C4-2B (cell line): Measurements from ENCODE around the gene LRR1.

Experiments used
- H3K27ac ChIP-seq: fragments of 450-650 bp; 2 replicates; pipeline ENCODE4 v1.5.1; 2017
- CTCF ChIP-seq: fragments of 450-650 bp; conservative IDR thresholded peaks from 2 replicates; pipeline ENCODE4 v1.5.1; 2017; ENCODE audit warnings: mild to moderate bottlenecking
- ZFX ChIP-seq: fragments of 450-650 bp; IDR thresholded peaks from 2 replicates; pipeline ENCODE4 v1.6.1; 2017

The LRR1 gene

GRCh38 chr14:49593016-49593415 is 5.7 kb upstream of the LRR1 start:
- no peak overlapping the region for H3K27ac ChIP-seq
- TF ChIP-seq CTCF, result no peak

GRCh38 chr14:49594347-49595091 is 4.2 kb upstream of the LRR1 start:
- no peak for TF ChIP-seq ZFX
- TF ChIP-seq CTCF, result no peak
- no peak overlapping the region for H3K27ac ChIP-seq

GRCh38 chr14:49598189-49598484 is 603 bp upstream of the LRR1 start:
- H3K27ac ChIP-seq, result peak overlapping the region; percentile 93
- TF ChIP-seq ZFX (peak; percentile 44; the same call in 1 of the 2 replicates), CTCF (no peak)

DNA sequence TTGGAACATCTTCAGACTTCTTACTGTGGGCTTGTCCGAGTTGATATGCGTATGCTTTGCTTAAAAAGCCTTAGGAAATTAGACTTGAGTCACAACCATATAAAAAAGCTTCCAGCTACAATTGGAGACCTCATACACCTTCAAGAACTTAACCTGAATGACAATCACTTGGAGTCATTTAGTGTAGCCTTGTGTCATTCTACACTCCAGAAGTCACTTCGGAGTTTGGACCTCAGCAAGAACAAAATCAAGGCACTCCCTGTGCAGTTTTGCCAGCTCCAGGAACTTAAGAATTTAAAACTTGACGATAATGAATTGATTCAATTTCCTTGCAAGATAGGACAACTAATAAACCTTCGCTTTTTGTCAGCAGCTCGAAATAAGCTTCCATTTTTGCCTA is 8.8 kb downstream of the LRR1 start:
- TF ChIP-seq CTCF, result no peak
- no peak for TF ChIP-seq ZFX
- H3K27ac ChIP-seq, result no peak overlapping the region

DNA sequence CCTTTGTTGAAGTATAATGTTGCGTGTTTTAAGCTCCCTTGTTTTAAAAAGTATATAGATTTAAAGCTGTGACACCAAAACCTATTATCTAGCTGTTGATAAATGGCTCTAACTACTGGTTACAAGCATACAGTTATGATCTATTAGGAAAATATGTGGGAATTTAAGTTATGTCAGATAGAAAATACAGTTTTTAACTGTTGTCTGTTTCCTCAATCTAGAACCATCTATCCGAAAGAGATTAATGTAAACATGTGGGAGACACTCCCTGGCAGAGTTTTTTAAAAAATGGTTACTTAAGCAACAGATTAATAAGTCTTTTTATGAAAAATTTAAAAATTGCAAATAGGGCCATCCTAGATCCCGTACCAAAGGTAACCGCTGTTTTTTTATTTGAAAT is 13.5 kb downstream of the LRR1 start:
- no peak overlapping the region for H3K27ac ChIP-seq
- TF ChIP-seq CTCF, result no peak
- no peak for TF ChIP-seq ZFX

DNA sequence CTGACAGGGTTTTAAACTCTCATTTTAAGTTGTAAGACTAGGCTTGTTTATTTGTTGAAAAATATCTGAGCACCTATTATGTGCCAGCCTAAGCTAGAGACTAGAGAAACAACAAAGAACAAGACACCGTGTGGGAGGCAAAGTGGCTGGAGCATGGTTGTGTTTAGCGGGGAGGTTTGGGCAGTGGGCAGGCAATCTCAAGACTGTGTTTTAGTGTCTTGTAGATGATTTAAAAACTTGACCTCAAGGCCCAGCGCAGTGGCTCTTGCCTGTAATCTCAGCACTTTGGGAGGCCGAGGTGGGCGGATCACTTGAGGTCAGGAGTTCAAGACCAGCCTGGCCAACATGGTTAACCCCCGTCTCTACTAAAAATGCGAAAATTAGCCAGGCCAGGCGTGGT is 13.9 kb downstream of the LRR1 start:
- no peak for TF ChIP-seq CTCF
- TF ChIP-seq ZFX, result no peak
- no peak overlapping the region for H3K27ac ChIP-seq

DNA sequence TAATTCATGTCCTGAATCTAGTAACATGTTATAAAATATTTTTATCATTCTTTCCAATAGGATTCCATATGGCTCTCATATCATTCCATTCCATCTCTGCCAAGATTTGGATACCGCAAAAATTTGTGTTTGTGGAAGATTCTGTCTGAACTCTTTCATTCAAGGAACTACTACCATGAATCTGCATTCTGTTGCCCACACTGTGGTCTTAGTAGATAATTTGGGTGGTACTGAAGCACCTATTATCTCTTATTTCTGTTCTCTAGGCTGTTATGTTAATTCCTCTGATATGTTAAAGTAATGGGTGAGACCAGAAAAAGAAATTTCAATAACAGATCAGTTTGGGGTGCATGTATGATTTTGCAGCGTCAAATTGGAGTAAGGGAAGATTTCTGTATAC is 15.5 kb downstream of the LRR1 start:
- TF ChIP-seq ZFX (no peak), CTCF (no peak)

More for the DNA sequence above, 15.5 kb downstream of the LRR1 start:
- H3K27ac ChIP-seq, result no peak overlapping the region
